ENCODE measurements around the gene GNAS.
A peak's percentile ranks its signal among the peaks of the same experiment; 100 is the strongest.

The GNAS gene

DNA sequence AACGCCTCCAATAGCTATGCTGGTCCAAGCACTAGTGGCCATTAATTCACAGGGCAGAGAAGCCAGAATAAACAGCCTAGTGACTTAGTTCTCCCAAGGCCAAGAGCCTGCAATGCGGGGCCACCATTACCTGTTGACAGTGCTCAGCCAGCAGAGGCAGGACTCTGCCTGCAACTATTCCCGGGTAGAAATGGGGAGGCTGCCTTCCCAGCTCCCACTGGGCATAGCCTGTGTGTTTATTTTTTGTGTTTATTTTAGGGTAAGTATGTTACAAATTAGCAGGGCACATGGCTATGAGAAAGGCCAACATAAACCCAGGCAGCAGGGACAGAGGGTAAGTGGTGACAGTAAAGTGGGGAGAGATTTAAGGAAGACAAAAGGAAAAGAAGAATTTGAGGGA is 6.8 kb upstream of the GNAS start:
- TF ChIP-seq, protein P1, sequence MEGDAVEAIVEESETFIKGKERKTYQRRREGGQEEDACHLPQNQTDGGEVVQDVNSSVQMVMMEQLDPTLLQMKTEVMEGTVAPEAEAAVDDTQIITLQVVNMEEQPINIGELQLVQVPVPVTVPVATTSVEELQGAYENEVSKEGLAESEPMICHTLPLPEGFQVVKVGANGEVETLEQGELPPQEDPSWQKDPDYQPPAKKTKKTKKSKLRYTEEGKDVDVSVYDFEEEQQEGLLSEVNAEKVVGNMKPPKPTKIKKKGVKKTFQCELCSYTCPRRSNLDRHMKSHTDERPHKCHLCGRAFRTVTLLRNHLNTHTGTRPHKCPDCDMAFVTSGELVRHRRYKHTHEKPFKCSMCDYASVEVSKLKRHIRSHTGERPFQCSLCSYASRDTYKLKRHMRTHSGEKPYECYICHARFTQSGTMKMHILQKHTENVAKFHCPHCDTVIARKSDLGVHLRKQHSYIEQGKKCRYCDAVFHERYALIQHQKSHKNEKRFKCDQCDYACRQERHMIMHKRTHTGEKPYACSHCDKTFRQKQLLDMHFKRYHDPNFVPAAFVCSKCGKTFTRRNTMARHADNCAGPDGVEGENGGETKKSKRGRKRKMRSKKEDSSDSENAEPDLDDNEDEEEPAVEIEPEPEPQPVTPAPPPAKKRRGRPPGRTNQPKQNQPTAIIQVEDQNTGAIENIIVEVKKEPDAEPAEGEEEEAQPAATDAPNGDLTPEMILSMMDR (IDR thresholded peaks at IDR 0.05; ENCODE audit: low read depth, low read length), result no peak

DNA sequence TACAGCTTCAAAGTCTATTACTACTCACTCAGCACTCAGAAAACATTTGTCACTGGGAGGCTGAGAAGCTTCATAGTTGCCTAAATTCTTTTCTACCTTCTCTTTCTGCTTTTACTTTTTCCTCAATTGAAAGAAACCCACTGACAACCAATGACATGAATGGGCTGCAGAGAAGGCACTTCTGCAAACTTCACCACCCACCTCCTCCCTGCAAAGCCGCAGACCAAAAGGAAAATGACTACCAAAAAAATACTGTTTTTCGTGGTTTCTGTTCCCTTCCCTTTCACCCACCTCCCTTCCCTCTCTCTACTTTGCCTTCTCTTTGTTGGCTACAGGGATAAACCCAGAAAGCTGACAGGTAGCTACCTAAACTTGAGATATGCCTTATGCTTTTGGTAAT is 5.1 kb upstream of the GNAS start:
- TF ChIP-seq, protein P1 (IDR thresholded peaks at IDR 0.05; ENCODE audit: low read depth, low read length), result no peak
- Histone ChIP-seq H3K4me1 (peaks cover 11% of the 10 kb centered on the region), H3K4me3 (ENCODE audit: low read depth, low read length) (no peak overlapping the region), H3K27me3 (peaks cover 4% of the 10 kb centered on the region), H3K9me3 (no peaks in the 10 kb centered on the region), H3K36me3 (no peaks in the 10 kb centered on the region; the same call in 1 of the 2 replicates)
- no peak for DNase-seq

More for the DNA sequence above, 6.8 kb upstream of the GNAS start:
- H3K9me3 ChIP-seq, result no peaks in the 10 kb centered on the region
- no peak overlapping the region for H3K4me3 ChIP-seq (ENCODE audit: low read depth, low read length)
- H3K27me3 ChIP-seq, result peaks cover 22% of the 10 kb centered on the region
- peaks cover 11% of the 10 kb centered on the region for H3K4me1 ChIP-seq
- DNase-seq, result no peak
- H3K36me3 ChIP-seq, result peaks cover 7% of the 10 kb centered on the region

DNA sequence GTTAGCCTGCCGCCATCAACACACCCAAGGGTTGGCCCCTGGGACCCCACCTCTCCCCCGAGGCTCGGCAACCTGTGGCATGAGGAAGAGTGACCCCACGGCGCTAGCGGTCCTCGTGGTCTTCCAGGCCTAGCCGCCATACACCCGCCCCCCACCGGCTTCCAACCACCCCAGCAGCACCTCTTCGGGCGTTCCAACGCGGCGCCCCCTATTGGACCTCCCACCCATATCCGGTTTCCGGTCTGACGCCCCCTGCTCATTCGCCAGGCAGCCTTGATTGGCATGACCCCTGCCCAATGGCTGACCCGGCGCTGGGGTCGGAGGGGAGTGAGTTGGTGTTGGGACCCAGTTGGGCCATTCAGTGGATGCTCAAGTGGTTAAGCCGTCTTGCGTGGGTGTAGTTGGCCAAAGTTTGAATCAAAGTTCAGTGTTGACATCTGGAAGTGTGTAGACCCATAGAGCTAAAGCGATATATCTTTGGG is 1.8 kb upstream of the GNAS start, which contains the start of gene GNAS-AS1:
TSS of gene GNAS-AS1 (minus strand) at position 210 of the 482 bp plus-strand sequence.
- TF ChIP-seq, protein P1 (IDR thresholded peaks at IDR 0.05; ENCODE audit: low read depth, low read length), result peak; percentile 7; the same call in 1 of the 2 replicates
- Histone ChIP-seq H3K4me3 (ENCODE audit: low read depth, low read length) (peak within 1 kb of the TSS; percentile 85), H3K27me3 (peaks cover 30% of the 10 kb centered on the region), H3K36me3 (no peaks in the 10 kb centered on the region; the same call in 1 of the 2 replicates), H3K9me3 (0 out of 2 replicates have a peak, but pooled peaks cover 3% of the 10 kb centered on the region), H3K4me1 (peaks cover 11% of the 10 kb centered on the region)
- peak; percentile 93 for DNase-seq

DNA sequence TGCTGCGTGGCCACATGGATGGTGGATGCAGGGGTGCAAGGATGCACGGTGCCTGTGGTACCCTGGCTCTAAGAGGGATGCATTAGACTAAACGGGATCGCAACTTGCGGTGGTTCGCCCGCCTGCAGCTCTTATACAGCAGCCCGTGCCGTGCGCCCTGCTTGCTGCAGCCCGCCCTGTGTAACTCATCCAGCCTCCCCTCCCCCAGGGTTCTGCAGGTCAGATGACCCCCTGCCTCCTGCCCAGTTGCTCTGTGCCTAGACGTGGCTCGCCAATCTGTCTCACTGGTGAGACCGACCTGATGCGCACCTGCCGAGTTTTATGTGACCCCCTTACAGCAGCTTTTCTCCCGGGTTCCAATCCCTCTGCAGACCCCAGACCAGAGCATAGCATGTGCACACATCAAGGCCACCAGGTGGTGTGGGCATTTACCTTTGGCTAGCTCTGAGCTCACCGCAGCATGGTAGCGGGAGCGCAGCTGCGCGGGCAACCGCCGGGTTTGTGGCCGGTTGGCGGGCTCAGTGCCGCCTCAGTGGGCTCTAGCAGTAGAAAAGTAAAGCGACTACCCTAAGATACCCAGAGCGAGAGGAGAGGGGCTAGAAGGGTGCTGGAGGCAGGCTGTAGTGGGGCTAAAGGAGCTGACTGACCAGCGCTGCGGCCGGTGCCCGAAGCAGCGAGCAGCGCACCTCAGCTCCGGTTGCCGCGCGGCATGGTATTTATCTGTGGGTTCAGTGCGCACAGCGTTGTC is 1.1 kb upstream of the GNAS start:
- Histone ChIP-seq H3K4me1 (peaks cover 8% of the 10 kb centered on the region), H3K36me3 (no peaks in the 10 kb centered on the region), H3K27me3 (peaks cover 36% of the 10 kb centered on the region), H3K9me3 (0 out of 2 replicates have a peak, but pooled peaks cover 3% of the 10 kb centered on the region), H3K4me3 (ENCODE audit: low read depth, low read length) (peak overlapping the region; percentile 85)
- DNase-seq, result no peak
- TF ChIP-seq, protein P1 (IDR thresholded peaks at IDR 0.05; ENCODE audit: low read depth, low read length), result no peak

DNA sequence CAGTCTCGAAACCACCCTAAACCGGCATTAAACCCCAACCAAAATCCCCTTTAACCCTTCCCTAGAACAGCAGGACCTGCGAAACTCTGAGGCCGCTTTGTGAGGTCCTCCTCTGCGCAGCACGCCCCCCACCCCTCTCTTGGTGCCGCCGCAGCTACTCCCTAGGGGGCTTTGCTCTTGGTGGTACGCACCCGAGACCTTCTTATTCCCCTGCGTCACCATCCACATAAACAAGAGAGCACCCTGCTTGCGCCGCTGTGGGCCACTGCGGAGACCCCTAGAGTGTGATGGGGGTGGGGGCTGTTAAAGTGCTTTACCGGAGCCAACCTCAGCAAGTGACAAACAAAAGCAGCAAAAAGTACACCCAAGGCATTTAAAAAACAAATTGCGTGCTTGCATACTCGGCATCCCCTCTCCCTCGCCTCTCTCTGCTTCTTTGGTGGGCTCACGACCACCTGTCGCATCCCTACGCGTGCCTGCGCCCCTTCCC is 502 bp upstream of the GNAS start:
- H3K4me3 ChIP-seq (ENCODE audit: low read depth, low read length), result peak overlapping the region; percentile 85
- TF ChIP-seq, protein P1 (IDR thresholded peaks at IDR 0.05; ENCODE audit: low read depth, low read length), result no peak
- no peaks in the 10 kb centered on the region for H3K36me3 ChIP-seq
- no peak for DNase-seq
- H3K9me3 ChIP-seq, result 0 out of 2 replicates have a peak, but pooled peaks cover 3% of the 10 kb centered on the region
- H3K4me1 ChIP-seq, result peaks cover 2% of the 10 kb centered on the region
- H3K27me3 ChIP-seq, result peaks cover 38% of the 10 kb centered on the region

DNA sequence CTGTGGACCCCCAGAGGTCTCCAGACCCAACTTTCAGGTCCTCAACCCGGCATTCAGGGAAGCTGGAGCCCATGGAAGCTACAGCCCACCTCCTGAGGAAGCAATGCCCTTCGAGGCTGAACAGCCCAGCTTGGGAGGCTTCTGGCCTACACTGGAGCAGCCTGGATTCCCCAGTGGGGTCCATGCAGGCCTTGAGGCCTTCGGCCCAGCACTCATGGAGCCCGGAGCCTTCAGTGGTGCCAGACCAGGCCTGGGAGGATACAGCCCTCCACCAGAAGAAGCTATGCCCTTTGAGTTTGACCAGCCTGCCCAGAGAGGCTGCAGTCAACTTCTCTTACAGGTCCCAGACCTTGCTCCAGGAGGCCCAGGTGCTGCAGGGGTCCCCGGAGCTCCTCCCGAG is 950 bp downstream of the GNAS start:
- peaks cover 49% of the 10 kb centered on the region for H3K27me3 ChIP-seq

More for the DNA sequence above, 950 bp downstream of the GNAS start:
- H3K4me1 ChIP-seq, result no peaks in the 10 kb centered on the region
- no peaks in the 10 kb centered on the region for H3K36me3 ChIP-seq
- 0 out of 2 replicates have a peak, but pooled peaks cover 3% of the 10 kb centered on the region for H3K9me3 ChIP-seq
- DNase-seq, result no peak
- TF ChIP-seq, protein P1 (IDR thresholded peaks at IDR 0.05; ENCODE audit: low read depth, low read length), result no peak
- no peak overlapping the region for H3K4me3 ChIP-seq (ENCODE audit: low read depth, low read length)

Measured in BE2C (cell line).